HG03103 (cell line): Measurements from ENCODE around the gene MTG2.
"Not testable (repeated sequence)": the region's sequence is repeated elsewhere in the genome, so short reads cannot be mapped to it uniquely, and the experiment has no call there.

Experiments used
- ATAC-seq: cut with Tn5 transposase; IDR thresholded peaks from one replicate; pipeline ENCODE4 v1.9.1; 2021; ENCODE audit warnings: low read depth; ENCODE audit not compliant: unreplicated experiment

MTG2 gene

DNA sequence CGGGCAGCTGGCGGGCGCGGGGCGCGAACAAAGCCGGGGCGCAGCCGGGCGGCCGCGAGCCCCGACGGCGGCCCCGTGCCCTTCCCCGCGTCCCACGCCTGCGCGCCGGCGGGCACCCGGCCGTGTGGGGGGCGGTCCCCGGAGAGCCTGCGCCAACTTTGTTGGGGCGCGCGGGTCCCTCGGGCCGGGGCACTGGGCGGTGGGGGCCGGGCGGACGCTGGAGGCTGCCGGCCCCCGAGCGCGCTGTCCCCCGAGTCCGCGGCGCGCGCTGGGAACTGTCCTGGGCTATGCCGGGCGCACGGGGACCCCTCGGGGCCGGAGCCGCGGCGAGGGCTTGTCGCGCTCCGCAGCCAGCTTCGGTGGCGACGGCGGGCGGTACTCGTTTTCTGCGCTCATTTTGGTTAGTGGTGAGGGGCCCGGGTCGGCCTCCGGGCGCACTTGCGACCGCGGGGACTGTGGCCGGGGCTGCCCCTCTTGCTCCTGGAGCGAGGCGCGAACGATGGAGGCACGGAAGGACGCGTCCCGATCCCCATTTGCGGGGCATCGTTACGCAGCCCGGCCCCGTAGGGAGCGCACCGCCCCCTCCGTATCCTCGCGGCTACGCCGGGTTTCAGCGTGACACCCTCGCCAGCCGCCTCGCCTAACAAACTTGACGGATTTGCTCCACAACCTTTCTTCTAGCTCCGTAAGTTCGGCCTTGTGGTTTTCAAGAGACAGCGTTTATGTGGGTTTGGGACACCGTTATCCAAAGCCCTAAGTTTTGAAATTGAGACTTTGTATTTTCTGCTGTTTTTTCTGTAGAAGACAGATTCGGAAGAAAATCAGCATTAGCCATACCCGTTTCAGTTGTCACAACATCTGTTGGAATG is 38.6 kb upstream of the MTG2 start:
- peak; percentile 31 for ATAC-seq

DNA sequence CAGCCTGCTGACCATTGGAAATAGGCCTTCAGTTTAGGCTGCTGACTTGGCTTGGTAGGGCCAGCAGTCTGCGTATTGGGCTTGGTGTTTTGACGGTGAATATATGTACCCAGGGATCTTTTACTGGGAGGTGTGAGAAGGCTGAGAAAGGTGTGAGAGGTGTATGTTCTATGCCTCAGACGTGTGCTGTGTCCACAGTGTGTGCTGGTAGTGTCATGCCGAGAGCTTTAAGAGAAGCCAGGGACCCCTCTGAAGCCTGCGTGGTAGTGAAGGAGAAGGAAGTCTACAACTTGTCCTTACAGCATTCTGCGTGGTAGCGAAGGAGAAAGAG is 37.2 kb upstream of the MTG2 start:
- no peak for ATAC-seq

DNA sequence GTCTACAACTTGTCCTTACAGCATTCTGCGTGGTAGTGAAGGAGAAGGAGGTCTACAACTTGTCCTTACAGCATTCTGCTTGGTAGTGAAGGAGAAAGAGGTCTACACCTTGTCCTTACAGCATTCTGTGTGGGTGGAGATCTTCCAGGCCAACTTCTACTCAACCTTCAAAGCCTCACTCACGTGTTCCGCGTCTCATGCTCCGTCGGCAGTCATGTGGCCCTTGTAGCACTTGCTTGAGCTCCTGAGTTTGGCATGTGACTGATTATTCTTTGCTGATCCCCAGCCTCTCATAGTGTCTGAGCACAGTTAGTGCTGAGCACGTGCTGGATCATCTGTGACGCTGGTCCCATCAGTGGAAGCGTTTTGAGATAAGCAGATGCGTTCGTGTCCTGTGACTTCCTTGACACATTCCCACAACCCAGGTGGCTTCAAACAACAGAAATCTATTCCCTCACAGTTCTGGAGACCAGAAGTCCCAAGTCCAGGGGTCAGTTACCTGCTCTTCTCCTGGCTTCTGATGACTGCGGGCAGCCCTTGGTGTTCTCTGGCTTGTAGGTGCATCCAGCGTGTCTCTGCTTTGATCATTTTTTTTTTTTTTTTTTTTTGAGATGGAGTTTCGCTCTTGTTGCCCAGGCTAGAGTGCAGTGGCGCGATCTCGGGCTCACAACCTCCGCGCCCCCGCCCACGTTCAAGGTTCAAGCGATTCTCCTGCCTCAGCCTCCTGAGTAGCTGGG is 36.6 kb upstream of the MTG2 start:
- ATAC-seq: no peak

DNA sequence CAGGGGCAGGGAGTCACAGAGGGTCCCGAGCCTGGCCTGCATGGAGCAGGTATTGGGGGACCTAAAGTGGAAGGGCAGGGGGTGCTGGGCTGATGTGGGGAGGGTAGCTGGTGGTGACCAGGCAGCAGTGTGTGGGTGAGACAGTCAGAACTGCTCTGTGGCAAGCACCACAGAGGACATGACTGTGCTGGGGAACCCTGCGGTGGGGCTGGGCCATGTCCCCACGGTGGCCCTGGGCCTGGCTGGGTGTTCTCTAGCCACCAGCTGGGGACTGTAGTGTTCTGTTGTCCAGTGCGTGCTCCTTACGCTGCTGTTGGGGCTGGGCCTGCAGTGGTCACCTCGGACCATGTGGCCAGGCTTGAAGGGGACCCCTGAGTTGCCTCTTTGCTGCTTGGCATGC is 35.7 kb upstream of the MTG2 start:
- ATAC-seq: no peak

DNA sequence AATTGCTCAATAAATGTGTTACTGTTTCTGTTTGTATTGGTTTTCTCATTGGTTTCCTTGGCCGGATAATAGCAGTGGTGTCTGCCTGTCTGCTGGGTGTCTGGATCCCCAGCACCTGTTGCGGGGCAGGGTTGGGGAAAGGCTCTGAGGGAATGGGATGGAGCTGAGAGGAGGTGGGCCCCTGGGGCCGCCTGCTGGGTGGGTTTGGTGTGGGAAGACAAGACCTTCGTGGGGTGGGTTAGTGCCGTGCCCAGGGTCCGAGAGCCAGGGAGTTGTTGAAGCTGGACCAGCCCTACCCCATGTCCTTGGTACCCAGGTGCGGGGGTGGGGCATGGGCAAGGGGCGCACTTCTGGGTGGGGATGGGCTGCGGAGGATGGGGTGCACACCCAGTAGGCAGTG is 35.3 kb upstream of the MTG2 start:
- no peak for ATAC-seq

DNA sequence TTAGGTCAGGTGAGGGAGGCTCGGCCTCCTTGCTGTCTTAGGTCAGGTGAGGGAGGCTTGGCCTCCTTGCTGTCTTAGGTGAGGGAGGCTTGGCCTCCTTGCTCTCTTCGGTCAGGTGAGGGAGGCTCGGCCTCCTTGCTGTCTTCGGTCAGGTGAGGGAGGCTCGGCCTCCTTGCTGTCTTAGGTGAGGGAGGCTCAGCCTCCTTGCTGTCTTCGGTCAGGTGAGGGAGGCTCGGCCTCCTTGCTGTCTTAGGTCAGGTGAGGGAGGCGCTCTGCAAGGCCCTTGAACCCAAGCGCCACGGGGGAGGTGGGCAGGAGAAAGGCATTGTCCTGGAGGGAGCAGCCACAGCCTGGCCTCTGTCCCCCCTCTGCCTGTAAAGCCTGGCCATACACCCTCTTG is 34.4 kb upstream of the MTG2 start:
- not testable (repeated sequence) for ATAC-seq

DNA sequence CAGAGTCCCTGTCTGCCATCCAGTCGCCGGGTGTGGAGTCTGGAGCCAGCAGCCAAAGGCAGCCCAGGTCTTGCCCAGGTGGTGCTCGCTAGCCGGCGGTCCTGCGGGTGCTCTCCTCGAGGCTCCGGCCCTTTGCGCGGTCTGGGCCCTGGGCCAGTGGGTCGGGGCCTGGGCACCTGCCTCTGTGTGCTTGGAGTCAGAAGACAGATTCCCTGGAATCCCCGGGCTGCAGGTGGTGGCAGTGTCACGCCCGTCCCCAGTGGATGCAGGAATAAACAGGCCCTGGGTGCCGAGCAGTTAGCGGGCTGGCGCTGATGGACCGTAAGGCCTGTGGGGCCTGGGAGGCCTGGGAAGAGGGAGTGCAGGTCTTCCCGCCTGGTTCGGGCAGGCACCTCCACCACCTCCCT is 33.9 kb upstream of the MTG2 start:
- ATAC-seq: no peak

DNA sequence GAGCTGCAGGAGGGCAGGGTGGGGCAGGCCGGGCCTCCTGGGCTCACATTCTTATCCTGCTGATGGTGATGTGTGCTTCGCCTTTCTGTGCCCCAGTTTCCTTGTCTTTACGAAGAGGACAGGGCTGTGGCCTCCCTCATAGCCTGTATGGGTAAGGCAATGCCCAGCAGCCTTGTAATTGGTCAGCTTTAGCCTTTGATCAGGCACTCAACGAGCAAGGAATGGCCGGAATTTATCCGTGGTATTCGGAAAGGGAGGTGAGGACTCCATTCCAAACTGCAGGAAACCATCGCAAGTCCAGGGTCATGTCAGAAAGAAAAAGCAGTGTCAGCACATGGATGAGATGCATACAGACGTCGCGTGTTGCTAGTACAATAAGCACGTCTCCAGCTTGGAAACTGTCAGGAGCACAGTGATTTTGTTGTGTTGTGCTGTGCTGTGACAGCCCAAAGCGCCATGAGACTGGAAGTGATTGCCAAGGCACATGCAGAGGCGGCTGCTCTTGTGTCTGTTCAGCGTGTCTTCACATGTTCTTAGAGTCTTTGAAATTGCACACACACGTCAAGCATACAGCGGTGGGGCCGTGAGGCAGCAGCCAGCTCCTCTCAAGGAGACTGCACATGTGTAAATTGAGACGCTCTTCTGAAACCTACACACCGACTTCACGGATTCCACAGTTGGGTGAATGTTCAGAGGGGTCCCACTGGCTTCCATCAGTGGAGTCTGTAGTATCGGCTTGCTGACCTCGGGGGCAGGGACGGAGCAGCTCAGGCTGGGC is 33.1 kb upstream of the MTG2 start:
- ATAC-seq: no peak

DNA sequence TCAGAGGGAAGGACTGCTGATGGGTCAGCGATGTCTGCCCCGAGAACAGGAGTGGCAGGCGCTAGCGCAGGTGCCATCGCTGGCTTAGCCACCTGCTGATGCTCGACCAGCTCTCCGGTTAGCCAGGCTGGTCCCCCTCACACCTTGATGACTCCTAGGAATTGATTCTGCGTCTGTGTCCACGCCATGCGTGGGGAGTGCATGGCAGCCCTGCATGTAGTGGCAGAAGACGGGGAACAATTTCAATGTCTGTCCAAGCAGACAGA is 32.6 kb upstream of the MTG2 start:
- no peak for ATAC-seq

DNA sequence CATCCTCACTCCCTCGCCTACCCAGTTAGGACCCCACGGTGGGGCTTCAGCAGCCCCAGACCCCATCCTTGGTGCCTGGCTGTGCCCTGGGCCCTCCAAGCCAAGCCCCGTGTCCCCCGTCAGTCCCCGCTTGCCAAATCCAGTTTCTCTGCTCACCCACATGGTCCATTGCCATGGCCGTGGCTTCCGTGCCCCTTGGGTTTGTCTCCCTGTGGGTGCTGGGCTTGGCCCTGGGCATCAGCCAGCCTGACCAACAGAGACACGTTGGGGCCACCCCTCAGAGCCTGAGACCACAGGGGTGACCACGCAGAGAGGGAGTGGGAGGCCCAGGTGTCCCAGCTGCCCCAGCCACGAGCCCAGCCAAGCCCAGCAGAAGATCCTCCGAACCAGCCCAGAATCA is 31.6 kb upstream of the MTG2 start:
- ATAC-seq: no peak

DNA sequence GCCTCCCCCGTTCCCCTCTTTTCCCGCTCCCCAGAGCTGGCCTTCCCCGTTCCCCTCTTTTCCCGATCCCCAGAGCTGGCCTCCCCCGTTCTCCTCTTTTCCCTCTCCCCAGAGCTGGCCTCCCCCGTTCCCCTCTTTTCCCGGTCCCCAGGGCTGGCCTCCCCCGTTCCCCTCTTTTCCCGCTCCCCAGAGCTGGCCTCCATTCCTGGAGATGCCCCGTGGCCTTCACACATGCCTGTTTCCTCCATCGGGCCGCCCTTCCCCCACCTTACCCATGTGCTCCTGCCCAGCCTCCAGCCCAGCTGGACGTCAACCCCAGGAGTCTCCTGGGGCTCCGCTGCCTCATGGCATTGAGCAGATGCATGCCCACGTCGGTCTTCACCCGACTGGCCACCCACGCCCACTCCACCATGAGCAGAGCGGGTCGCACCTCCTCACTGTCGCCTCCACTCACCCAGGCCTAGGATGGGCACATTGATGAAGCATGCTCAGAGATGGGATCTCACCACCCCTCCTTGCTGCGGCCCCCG is 30.9 kb upstream of the MTG2 start:
- no peak for ATAC-seq

DNA sequence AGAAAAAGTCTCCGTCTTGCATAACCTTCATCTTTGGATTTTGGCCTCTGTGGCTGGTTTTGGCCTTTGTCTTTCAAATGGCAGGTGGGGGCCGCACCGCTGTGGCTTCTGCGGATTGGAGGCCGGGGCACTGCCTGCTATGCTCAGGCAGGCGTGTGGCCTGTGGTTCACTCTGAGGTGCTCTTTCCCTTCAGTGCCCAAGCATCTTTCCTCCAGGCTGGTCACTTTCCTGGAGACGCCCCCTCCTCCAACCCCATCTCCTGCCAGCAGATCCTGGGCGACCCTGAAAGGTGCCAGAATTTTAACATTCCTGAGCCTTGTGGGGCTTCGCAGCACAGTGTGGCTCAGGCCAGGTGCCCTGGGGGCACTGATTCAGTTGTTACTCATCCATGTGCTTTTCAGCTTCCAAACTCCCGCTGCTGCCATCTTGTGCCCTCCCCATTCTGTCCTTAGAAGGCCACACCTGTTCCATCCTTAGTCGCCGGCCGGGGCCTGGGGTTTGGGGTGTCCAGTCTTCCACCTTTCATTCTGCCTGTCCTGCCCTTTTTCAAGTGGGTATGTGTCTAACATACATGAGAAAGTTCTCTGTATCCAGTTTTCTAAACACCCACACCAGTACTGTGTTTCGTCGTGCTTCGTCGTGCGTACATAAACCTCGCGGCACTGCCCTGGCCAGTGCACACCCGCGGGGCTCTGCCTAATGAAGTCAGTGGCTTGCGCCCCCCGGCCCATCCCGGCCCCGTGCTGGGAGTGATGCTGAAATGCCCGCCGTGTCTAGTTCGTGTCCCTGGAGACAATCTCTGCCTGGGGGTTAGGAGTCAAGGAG is 27.2 kb upstream of the MTG2 start:
- no peak for ATAC-seq

DNA sequence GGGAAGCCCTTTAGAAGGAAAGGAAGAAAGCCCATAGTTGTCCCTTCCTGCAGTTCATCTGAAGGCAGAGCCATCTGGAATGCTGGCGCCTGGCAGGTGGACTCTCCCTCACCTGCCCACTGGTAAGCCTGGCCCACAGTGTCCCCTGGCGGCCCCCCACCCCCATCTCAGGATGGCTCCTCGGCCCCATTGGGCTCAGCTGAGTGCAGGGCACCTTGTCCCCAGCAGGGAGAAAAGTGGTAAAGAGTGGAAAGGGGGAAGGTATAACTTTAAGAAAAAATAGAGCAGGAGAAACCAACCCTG is 26.6 kb upstream of the MTG2 start:
- no peak for ATAC-seq

DNA sequence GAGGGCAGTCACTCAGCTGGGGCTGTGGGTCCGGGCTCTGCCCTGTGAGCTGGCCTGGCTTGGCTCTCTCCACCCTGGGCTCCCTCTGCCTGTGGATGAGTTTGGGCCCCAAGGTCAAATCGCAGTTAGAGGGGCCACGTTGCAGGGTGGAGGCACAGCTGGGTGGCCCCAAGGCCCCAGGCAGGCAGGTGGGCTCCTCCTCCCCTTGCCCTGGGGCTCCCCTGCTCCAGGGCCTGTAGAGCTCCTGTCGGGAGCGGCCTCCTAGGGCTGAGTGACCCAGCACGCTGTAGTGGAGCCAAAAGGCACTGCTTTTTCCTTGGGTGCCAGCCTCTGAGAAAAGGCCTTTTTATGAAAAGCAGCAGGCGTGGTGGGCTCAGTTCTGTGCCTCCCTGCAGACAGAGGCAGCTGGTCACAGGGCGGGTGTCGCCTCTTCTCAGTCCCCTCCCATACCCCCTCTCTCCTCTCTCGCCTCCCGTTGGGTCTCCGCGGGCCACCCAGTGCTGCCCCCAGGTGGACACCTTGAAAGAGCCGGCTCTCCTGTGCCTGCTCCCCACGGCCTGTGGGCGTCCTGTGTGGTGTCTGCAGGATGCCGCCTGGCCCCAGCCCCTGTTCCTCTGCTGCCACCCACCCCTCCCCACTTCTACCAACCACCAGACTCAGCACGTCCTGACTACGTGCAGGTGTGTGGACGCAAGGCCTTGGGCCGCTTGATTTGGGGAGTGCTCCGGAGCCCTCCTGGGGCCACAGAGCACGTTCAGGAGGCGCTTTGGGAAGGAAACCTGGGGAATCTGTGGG is 26.0 kb upstream of the MTG2 start:
- ATAC-seq: no peak

DNA sequence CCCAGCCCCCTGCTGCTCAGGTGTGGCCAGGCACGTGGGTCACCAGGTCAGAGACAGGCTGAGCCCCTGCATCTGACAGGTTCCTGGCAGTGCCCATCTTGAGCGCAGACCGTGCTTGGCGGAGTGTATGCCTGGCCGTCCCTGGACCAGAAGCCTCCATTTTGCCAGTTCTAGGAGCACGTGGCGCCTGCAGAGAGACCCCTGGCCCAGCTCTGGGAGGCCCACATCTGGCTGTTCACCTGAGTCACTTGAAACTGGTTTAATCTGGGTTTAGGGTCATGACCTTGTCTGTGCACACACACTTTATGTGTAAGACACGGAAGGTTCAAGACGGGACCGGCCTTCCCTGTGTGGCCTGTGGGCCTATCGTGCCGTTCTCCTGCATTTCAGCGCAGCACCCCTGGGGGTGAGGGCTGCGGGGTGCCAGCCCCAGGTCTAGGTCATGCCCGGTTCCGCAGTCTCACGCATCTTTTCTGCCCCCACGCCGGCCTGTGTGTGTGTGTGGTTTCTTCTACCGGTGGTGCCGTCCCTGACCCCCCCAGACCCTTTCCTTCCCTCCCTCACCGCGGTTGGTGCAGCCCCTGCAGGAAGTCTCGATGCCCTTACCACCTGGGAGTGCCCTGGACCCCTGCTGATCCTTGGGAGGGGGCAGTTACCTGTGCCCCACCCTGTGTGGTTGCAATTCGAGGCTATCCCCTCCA is 25.3 kb upstream of the MTG2 start:
- ATAC-seq: no peak

DNA sequence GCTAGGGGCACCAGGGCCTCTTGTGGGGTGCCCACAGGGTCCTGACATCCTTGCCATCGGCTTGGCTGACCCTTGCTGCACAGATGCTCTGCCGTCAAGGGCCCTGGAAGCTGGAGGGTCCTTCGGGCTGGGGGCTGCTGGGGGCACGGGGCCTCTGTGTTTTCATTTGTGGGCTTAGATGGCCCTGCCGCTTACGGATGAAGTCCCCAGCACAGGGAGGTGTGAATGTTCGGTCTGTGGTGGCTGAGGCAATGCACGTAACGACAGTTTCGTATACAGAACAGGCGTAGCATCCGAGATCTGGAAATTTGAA is 24.8 kb upstream of the MTG2 start:
- no peak for ATAC-seq

DNA sequence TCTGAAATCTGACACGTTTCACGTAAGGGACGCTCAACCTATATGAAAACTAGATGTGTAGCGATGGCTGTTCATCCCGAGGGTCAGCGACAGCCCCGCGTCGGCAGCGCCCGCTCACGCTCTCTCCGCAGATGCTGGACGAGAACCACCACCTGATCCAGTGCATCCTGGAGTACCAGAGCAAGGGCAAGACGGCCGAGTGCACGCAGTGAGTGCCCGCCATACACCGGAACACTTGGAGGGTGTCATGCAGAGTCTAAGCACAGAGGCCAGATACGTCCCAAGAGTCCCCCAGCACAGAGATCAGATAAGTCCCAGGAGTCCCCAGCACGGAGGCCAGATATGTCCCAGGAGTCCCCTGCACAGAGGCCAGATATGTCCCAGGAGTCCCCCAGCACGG is 24.3 kb upstream of the MTG2 start:
- ATAC-seq: no peak

DNA sequence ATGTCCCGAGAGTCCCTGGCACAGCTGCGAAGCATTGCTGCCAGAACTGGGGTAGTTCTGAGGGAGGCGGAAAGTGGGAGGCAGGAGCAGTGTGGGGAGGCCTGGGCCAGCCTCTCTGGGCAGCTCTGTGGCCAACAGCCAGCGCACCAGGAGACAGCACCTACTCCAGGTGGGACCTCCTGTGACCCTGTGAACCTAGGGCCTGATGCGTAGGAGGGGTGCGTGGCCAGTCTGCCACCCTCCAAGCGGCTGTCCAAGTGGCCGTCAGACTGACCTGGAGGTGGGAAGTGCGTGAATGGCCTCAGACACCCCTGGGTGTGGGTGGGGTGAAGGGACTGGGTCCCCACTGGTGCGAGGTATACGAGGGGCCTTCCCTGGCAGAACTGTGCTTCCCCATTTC is 23.8 kb upstream of the MTG2 start:
- no peak for ATAC-seq

DNA sequence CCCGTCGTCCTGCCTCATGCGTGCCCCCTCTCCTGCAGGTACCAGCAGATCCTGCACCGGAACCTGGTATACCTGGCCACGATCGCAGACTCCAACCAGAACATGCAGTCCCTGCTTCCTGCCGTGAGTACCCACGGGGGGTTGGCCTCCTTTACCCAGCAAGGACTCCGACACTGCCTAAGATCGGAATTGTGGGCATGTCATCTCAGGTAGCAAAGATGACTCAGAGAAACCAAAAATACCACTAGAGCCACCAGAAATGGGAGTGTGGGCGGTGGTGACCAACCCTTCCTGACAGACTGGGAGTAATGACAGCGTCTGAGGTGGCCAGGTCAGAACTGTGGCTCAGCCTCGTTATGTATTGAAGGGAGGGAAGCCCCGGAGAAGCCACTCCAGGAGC is 23.0 kb upstream of the MTG2 start:
- ATAC-seq: no peak

DNA sequence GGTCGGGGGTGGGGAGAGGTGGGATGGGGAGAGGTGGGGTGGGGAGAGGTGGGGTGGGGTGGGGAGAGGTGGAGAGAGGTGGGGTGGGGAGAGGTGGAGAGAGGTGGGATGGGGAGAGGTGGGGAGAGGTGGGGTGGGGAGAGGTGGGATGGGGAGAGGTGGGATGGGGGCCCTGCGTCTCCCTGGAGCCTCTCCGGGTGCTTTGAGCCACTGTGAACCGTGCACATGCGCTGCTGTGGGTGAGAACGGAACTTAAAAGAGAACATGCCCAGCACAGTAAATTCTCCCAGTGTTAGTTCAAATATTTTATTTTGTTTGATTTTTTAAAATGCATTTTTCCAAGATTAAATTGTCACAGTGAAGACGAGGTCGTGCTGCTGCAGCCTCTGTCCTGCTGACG is 22.6 kb upstream of the MTG2 start:
- no peak for ATAC-seq
